MCF 10A (cell line): Measurements from ENCODE around the gene CHD9. TPM values are rescaled to one million over a fixed set of nuclear protein-coding genes. Genes with fewer than 3 reads are reported as not detected.
"Not testable (repeated sequence)": the region's sequence is repeated elsewhere in the genome, so short reads cannot be mapped to it uniquely, and the experiment has no call there.

Experiments
- BruUV-seq: library from RNA; stranded (reverse); fragments of 400-500 nt; replicated peaks from 2 replicates; lab custom pipeline; 2021; lab: Mats Ljungman, UMichigan
- CTCF ChIA-PET: fragments of 300-600 bp; sonication (Branson Sonifier 250); formaldehyde crosslinking; extraction: SDS; loops from one replicate; lab custom pipeline; 2021; ENCODE audit warnings: antibody characterized with exemption, inconsistent platforms; lab: Yijun Ruan, JAX
- POLR2A ChIA-PET: fragments of 300-600, 350-650 bp; sonication (Branson Sonifier 250); formaldehyde crosslinking; extraction: SDS; loops from one replicate; lab custom pipeline; 2020; ENCODE audit warnings: antibody characterized with exemption, inconsistent platforms; lab: Yijun Ruan, JAX
- DNase-seq: peaks from one replicate; pipeline ENCODE4 v3.0.0-alpha.2; 2018; ENCODE audit not compliant: unreplicated experiment
- H3K27ac Mint-ChIP-seq: one replicate; pipeline ENCODE4 v1.8.0; 2022; ENCODE audit warnings: mild to moderate bottlenecking, low read depth, mixed read lengths; ENCODE audit not compliant: unreplicated experiment
- H3K27me3 Mint-ChIP-seq: one replicate; pipeline ENCODE4 v1.8.0; 2022; ENCODE audit warnings: mixed read lengths; ENCODE audit not compliant: insufficient read depth, unreplicated experiment
- H3K36me3 Mint-ChIP-seq: one replicate; pipeline ENCODE4 v1.8.0; 2022; ENCODE audit warnings: mild to moderate bottlenecking, moderate library complexity, mixed read lengths; ENCODE audit not compliant: insufficient read depth, unreplicated experiment
- H3K4me1 Mint-ChIP-seq: one replicate; pipeline ENCODE4 v1.8.0; 2022; ENCODE audit warnings: mixed read lengths; ENCODE audit not compliant: insufficient read depth, unreplicated experiment
- H3K4me3 Mint-ChIP-seq: one replicate; pipeline ENCODE4 v1.8.0; 2022; ENCODE audit warnings: mild to moderate bottlenecking, moderate library complexity, mixed read lengths; ENCODE audit not compliant: unreplicated experiment
- H3K9me3 Mint-ChIP-seq: one replicate; pipeline ENCODE4 v1.8.0; 2022; ENCODE audit warnings: mixed read lengths; ENCODE audit not compliant: unreplicated experiment
- intact Hi-C: fragments of 100-400 bp; cut with micrococcal nuclease; formaldehyde crosslinking; loops from 2 replicates; pipeline ENCODE4 v1.14.1; 2022
- total RNA-seq: library from RNA; stranded (reverse); gene quantifications from 2 replicates; pipeline ENCODE4 v1.2.3, GENCODE V29; 2022
- TF ChIP-seq, protein P1 (sequence below): fragments of 200-600 bp; IDR thresholded peaks from one replicate; pipeline ENCODE4 v1.8.0; 2022; ENCODE audit warnings: antibody characterized with exemption, mild to moderate bottlenecking; ENCODE audit not compliant: unreplicated experiment

Gene CHD9
- total RNA-seq, 1 experiment from 2014 or later: 62.8 TPM

DNA sequence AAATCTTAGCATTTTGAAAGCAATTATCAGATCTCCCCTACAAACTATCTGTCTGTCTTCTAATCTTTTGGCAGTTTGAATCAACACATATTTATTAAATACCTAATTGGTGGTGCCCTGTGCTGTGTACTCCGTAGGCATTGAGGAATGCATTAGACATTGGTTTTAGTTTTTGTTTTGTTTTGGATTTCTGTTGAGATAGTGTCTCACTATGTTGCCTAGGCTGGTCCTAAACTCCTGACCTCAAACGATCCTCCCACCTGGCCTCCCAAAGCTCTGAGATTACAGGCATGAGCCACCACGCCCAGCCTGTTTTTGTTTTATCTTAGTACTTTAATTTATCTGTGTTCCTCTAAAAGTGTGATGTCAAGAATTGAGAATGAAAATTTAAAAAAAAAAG lies 254.7 kb downstream of the CHD9 start:
- H3K4me1 Mint-ChIP-seq: no peaks in the 10 kb centered on the region
- H3K9me3 Mint-ChIP-seq: no peaks in the 10 kb centered on the region
- ChIA-PET CTCF (interaction anchor here (0.6 kb wide), 1 partner anchor 29 kb away, joined by 3 read pairs; no protein-coding TSS in a partner anchor), POLR2A (interaction anchor here (2.1 kb wide), 1 partner anchor 12 kb away, joined by 4 read pairs; no protein-coding TSS in a partner anchor)
- H3K4me3 Mint-ChIP-seq: no peak overlapping the region
- no peak overlapping the region for H3K27ac Mint-ChIP-seq
- H3K27me3 Mint-ChIP-seq: no peaks in the 10 kb centered on the region
- TF ChIP-seq, protein P1, sequence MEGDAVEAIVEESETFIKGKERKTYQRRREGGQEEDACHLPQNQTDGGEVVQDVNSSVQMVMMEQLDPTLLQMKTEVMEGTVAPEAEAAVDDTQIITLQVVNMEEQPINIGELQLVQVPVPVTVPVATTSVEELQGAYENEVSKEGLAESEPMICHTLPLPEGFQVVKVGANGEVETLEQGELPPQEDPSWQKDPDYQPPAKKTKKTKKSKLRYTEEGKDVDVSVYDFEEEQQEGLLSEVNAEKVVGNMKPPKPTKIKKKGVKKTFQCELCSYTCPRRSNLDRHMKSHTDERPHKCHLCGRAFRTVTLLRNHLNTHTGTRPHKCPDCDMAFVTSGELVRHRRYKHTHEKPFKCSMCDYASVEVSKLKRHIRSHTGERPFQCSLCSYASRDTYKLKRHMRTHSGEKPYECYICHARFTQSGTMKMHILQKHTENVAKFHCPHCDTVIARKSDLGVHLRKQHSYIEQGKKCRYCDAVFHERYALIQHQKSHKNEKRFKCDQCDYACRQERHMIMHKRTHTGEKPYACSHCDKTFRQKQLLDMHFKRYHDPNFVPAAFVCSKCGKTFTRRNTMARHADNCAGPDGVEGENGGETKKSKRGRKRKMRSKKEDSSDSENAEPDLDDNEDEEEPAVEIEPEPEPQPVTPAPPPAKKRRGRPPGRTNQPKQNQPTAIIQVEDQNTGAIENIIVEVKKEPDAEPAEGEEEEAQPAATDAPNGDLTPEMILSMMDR: no peak
- no TSS peak for BruUV-seq
- peaks cover 96% of the 10 kb centered on the region for H3K36me3 Mint-ChIP-seq
- intact Hi-C loops: no loop called here
- no peak for DNase-seq

DNA sequence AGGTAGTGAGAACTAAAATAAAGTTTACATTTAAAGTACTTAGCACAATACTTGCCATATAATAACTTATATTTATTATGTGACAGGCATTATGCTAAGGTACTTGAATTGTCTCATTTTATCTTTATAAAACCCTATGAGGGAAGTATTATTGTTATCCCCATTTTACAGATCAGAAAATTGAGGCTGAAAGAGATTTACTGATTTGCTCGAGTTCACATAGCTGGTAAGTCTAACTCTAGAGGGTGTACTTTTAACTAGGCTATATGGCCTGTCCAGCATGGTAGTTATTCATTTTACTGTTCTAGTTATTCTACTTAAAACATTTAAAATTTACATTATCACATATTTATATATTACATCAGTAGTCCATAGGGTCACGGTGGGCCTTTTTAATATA lies 266.2 kb downstream of the CHD9 start:
- ChIA-PET CTCF (interaction anchor here (1.3 kb wide), 1 partner anchor 95 kb away, joined by 3 read pairs; no protein-coding TSS in a partner anchor), POLR2A (interaction anchor here (0.5 to 1.2 kb wide), 3 partner anchors 10 to 44 kb away, joined by 3 to 4 read pairs (median 3); no protein-coding TSS in a partner anchor)
- Mint-ChIP-seq H3K27me3 (no peaks in the 10 kb centered on the region), H3K4me3 (no peak overlapping the region), H3K36me3 (peaks cover 88% of the 10 kb centered on the region), H3K27ac (no peak overlapping the region), H3K9me3 (no peaks in the 10 kb centered on the region), H3K4me1 (no peaks in the 10 kb centered on the region)
- DNase-seq: no peak
- BruUV-seq: no TSS peak
- TF ChIP-seq, protein P1: no peak
- intact Hi-C loops: loop anchor here (10.0 kb wide), 1 partner anchor 184 kb away; the partner anchor contains the start of gene AKTIP

DNA sequence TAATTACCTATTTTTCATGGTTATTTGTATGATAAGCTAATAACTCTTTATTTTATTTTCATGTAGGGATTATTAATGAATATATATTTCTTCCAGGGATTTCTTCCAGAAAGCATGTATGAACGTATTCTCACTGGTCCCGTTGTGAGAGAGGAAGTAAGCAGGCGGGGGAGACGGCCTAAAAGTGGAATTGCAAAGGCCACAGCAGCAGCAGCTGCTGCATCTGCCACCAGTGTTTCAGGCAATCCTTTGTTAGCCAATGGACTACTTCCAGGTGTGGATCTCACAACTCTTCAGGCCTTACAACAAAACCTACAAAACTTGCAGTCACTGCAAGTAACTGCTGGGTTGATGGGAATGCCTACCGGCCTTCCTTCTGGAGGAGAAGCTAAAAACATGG lies 269.1 kb downstream of the CHD9 start:
- Mint-ChIP-seq H3K4me3 (no peak overlapping the region), H3K27ac (no peak overlapping the region), H3K9me3 (no peaks in the 10 kb centered on the region), H3K36me3 (peaks cover 74% of the 10 kb centered on the region), H3K27me3 (no peaks in the 10 kb centered on the region), H3K4me1 (no peaks in the 10 kb centered on the region)
- no peak for DNase-seq
- intact Hi-C loops: loop anchor here (10.0 kb wide), 1 partner anchor 181 kb away; the partner anchor contains the start of gene AKTIP
- ChIA-PET CTCF (interaction anchor here (0.6 to 1.2 kb wide), 4 partner anchors 12 to 1294 kb away, joined by 3 to 5 read pairs (median 3); no protein-coding TSS in a partner anchor), POLR2A (no interaction called here)
- BruUV-seq: no TSS peak
- TF ChIP-seq, protein P1: no peak

DNA sequence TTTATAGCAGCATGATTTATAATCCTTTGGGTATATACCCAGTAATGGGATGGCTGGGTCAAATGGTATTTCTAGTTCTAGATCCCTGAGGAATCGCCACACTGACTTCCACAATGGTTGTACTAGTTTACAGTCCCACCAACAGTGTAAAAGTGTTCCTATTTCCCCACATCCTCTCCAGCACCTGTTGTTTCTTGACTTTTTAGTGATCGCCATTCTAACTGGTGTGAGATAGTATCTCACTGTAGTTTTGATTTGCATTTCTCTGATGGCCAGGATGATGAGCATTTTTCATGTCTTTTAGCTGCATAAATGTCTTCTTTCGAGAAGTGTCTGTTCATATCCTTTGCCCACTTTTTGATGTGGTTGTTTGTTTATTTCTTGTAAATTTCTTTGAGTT lies 276.2 kb downstream of the CHD9 start:
- BruUV-seq: not testable (repeated sequence)

More for the DNA sequence above, 276.2 kb downstream of the CHD9 start:
- intact Hi-C loops, H3K27ac Mint-ChIP-seq, CTCF ChIA-PET, DNase-seq, H3K4me3 Mint-ChIP-seq, H3K4me1 Mint-ChIP-seq, H3K9me3 Mint-ChIP-seq, H3K27me3 Mint-ChIP-seq: not testable (repeated sequence)
- POLR2A ChIA-PET: interaction anchor here (1.4 kb wide), 1 partner anchor 105 kb away, joined by 3 read pairs; no protein-coding TSS in a partner anchor
- H3K36me3 Mint-ChIP-seq: peaks cover 16% of the 10 kb centered on the region
